GM12801 (cell line): ENCODE data around the gene ME3.

ENCODE experiments used
- TF ChIP-seq, protein P1 (sequence below): IDR thresholded peaks from one replicate; pipeline ENCODE4 v1.5.1; 2011; ENCODE audit warnings: control low read depth; ENCODE audit not compliant: insufficient read length; ENCODE audit errors: extremely low read depth

Gene ME3

GRCh38 chr11:86672007-86672621 is at the start of gene ME3:
TSS of gene ME3 (minus strand) at chr11:86672616.
- TF ChIP-seq, protein P1, sequence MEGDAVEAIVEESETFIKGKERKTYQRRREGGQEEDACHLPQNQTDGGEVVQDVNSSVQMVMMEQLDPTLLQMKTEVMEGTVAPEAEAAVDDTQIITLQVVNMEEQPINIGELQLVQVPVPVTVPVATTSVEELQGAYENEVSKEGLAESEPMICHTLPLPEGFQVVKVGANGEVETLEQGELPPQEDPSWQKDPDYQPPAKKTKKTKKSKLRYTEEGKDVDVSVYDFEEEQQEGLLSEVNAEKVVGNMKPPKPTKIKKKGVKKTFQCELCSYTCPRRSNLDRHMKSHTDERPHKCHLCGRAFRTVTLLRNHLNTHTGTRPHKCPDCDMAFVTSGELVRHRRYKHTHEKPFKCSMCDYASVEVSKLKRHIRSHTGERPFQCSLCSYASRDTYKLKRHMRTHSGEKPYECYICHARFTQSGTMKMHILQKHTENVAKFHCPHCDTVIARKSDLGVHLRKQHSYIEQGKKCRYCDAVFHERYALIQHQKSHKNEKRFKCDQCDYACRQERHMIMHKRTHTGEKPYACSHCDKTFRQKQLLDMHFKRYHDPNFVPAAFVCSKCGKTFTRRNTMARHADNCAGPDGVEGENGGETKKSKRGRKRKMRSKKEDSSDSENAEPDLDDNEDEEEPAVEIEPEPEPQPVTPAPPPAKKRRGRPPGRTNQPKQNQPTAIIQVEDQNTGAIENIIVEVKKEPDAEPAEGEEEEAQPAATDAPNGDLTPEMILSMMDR = no peak

GRCh38 chr11:86722006-86722405 is 49.6 kb upstream of the ME3 start:
- TF ChIP-seq, protein P1 = no peak

GRCh38 chr11:86720546-86720945 is 48.1 kb upstream of the ME3 start:
- TF ChIP-seq, protein P1 = no peak

GRCh38 chr11:86719781-86720463 is 47.5 kb upstream of the ME3 start:
- TF ChIP-seq, protein P1 = no peak

DNA sequence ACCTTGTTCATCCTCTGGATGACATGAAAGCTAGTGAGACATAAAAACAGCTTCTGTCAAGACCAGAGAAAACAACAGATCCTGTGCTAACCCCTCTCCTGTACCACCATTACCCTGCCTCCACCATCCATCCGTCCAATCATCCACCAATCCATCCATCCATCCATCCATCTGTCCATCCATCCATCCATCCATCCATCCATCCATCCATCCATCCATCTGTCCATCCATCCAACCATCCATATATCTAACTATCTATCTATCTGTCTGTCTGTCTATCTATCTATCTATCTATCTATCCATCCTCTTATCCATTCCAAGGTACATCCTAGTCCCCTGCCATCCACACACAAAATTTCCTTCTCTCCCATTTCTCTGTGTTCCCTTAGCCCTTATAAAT is 46.6 kb upstream of the ME3 start:
- TF ChIP-seq, protein P1 = no peak

GRCh38 chr11:86718521-86718920 is 46.1 kb upstream of the ME3 start:
- TF ChIP-seq, protein P1 = no peak

GRCh38 chr11:86717817-86718501 is 45.5 kb upstream of the ME3 start:
- TF ChIP-seq, protein P1 = no peak
